H9 (cell line): ENCODE results near the gene IL17RE. TPM values are rescaled to one million over a fixed set of nuclear protein-coding genes. Genes with fewer than 3 reads are reported as not detected.

Experiments used
- DNase-seq: peaks from one replicate; pipeline ENCODE4 v3.0.0-alpha.2; 2017
- H2AFZ ChIP-seq: one replicate; pipeline ENCODE4 v1.6.1; 2013; ENCODE audit warnings: mild to moderate bottlenecking, low read length, control low read depth, moderate library complexity
- H2AK5ac ChIP-seq: 2 replicates; pipeline ENCODE4 v1.6.1; 2013; ENCODE audit warnings: low read length, control low read depth, mixed read lengths; ENCODE audit not compliant: insufficient read length
- H2BK120ac ChIP-seq: one replicate; pipeline ENCODE4 v1.6.1; 2013; ENCODE audit warnings: low read depth, mild to moderate bottlenecking, low read length, control low read depth, inconsistent platforms; ENCODE audit not compliant: poor library complexity, severe bottlenecking
- H2BK12ac ChIP-seq: 2 replicates; pipeline ENCODE4 v1.6.1; 2013; ENCODE audit warnings: low read length, control low read depth, mixed read lengths, low read depth; ENCODE audit not compliant: insufficient read length
- H2BK15ac ChIP-seq: 2 replicates; pipeline ENCODE4 v1.6.1; 2013; ENCODE audit warnings: low read depth, low read length, control low read depth
- H2BK20ac ChIP-seq: one replicate; pipeline ENCODE4 v1.6.1; 2013; ENCODE audit warnings: low read depth, mild to moderate bottlenecking, low read length, control low read depth, inconsistent platforms; ENCODE audit not compliant: poor library complexity, severe bottlenecking
- H2BK5ac ChIP-seq: 2 replicates; pipeline ENCODE4 v1.6.1; 2013; ENCODE audit warnings: low read length, control low read depth, mixed read lengths; ENCODE audit not compliant: insufficient read length
- H3K14ac ChIP-seq: 2 replicates; pipeline ENCODE4 v1.6.1; 2013; ENCODE audit warnings: low read length, control low read depth; ENCODE audit not compliant: insufficient read depth
- H3K18ac ChIP-seq: 2 replicates; pipeline ENCODE4 v1.6.1; 2013; ENCODE audit warnings: low read depth, mild to moderate bottlenecking, mixed read lengths, low read length, control low read depth; ENCODE audit not compliant: insufficient read length
- H3K23ac ChIP-seq: 2 replicates; pipeline ENCODE4 v1.6.1; 2013; ENCODE audit warnings: low read length, control low read depth, mixed read lengths, low read depth; ENCODE audit not compliant: insufficient read length
- H3K23me2 ChIP-seq: 2 replicates; pipeline ENCODE4 v1.6.1; 2013; ENCODE audit warnings: low read depth, mild to moderate bottlenecking, mixed read lengths, low read length, control low read depth; ENCODE audit not compliant: insufficient read length, poor library complexity, severe bottlenecking
- H3K27ac ChIP-seq: 2 replicates; pipeline ENCODE4 v1.5.1; 2013; ENCODE audit warnings: low read length, control low read depth, mixed read lengths, low read depth; ENCODE audit not compliant: insufficient read length
- H3K27me3 ChIP-seq: 2 replicates; pipeline ENCODE4 v1.6.1; 2013; ENCODE audit warnings: low read length, control low read depth, inconsistent platforms; ENCODE audit not compliant: insufficient read depth
- H3K4ac ChIP-seq: 2 replicates; pipeline ENCODE4 v1.6.1; 2013; ENCODE audit warnings: low read depth, mild to moderate bottlenecking, control low read depth, inconsistent platforms, low read length, moderate library complexity
- H3K4me1 ChIP-seq: 2 replicates; pipeline ENCODE4 v1.6.1; 2013; ENCODE audit warnings: low read length, control low read depth, inconsistent platforms; ENCODE audit not compliant: insufficient read depth
- H3K4me2 ChIP-seq: 2 replicates; pipeline ENCODE4 v1.6.1; 2013; ENCODE audit warnings: low read length, control low read depth, mixed read lengths; ENCODE audit not compliant: insufficient read length, insufficient read depth
- H3K56ac ChIP-seq: 2 replicates; pipeline ENCODE4 v1.6.1; 2013; ENCODE audit warnings: low read depth, mild to moderate bottlenecking, mixed read lengths, low read length, control low read depth; ENCODE audit not compliant: insufficient read length
- H3K79me1 ChIP-seq: 2 replicates; pipeline ENCODE4 v1.6.1; 2013; ENCODE audit warnings: low read depth, mild to moderate bottlenecking, moderate library complexity, low read length, control low read depth, inconsistent platforms; ENCODE audit not compliant: insufficient read depth, poor library complexity, severe bottlenecking
- H3K79me2 ChIP-seq: 2 replicates; pipeline ENCODE4 v1.6.1; 2013; ENCODE audit warnings: low read length, control low read depth, inconsistent platforms; ENCODE audit not compliant: insufficient read depth
- H3K9ac ChIP-seq: 2 replicates; pipeline ENCODE4 v1.6.1; 2013; ENCODE audit warnings: low read length, control low read depth, mixed read lengths; ENCODE audit not compliant: insufficient read length; ENCODE audit errors: extremely low read depth
- H3K9me3 ChIP-seq: one replicate; pipeline ENCODE4 v1.6.1; 2013; ENCODE audit warnings: low read depth, low read length, inconsistent platforms; ENCODE audit not compliant: control insufficient read depth
- H3T11ph ChIP-seq: one replicate; pipeline ENCODE4 v1.6.1; 2013; ENCODE audit warnings: mild to moderate bottlenecking, low read length, control low read depth, inconsistent platforms
- H4K20me1 ChIP-seq: one replicate; pipeline ENCODE4 v1.6.1; 2013; ENCODE audit not compliant: control insufficient read depth, insufficient read length, insufficient read depth
- H4K5ac ChIP-seq: 2 replicates; pipeline ENCODE4 v1.6.1; 2013; ENCODE audit warnings: low read depth, mild to moderate bottlenecking, mixed read lengths, low read length, control low read depth; ENCODE audit not compliant: insufficient read length
- H4K8ac ChIP-seq: replicated peaks from 2 replicates; pipeline ENCODE4 v1.6.1; 2013; ENCODE audit warnings: low read length, control low read depth, mixed read lengths, low read depth; ENCODE audit not compliant: insufficient read length
- H4K91ac ChIP-seq: 2 replicates; pipeline ENCODE4 v1.6.1; 2013; ENCODE audit warnings: low read depth, mild to moderate bottlenecking, moderate library complexity, mixed read lengths, low read length, control low read depth; ENCODE audit not compliant: insufficient read length
- H3K27ac Mint-ChIP-seq, 3 experiments: 2 replicates in 2 of 3; 3 replicates in 1 of 3; pipeline ENCODE4 v1.8.0; 2020 to 2021; ENCODE audit warnings: mixed read lengths in 3 of 3, mild to moderate bottlenecking in 1 of 3, moderate library complexity in 1 of 3
- H3K27me3 Mint-ChIP-seq: 2 replicates; pipeline ENCODE4 v1.8.0; 2021; ENCODE audit warnings: low read depth, mild to moderate bottlenecking, moderate library complexity, mixed read lengths
- H3K36me3 Mint-ChIP-seq, 3 experiments: 2 replicates in 2 of 3; 3 replicates in 1 of 3; pipeline ENCODE4 v1.8.0; 2020 to 2021; ENCODE audit warnings: low read depth in 3 of 3, mixed read lengths in 3 of 3; ENCODE audit not compliant: insufficient read depth in 1 of 3
- H3K4me1 Mint-ChIP-seq, 2 experiments: 2 replicates each; pipeline ENCODE4 v1.8.0; 2020; ENCODE audit warnings: mixed read lengths in 2 of 2
- H3K4me3 Mint-ChIP-seq, 2 experiments: 2 replicates in 1 of 2; 3 replicates in 1 of 2; pipeline ENCODE4 v1.8.0; 2020 to 2021; ENCODE audit warnings: mild to moderate bottlenecking in 2 of 2, mixed read lengths in 2 of 2, moderate library complexity in 1 of 2
- H3K9me3 Mint-ChIP-seq, 2 experiments: 2 replicates in 1 of 2; 3 replicates in 1 of 2; pipeline ENCODE4 v1.8.0; 2020; ENCODE audit warnings: mild to moderate bottlenecking in 2 of 2, mixed read lengths in 2 of 2, moderate library complexity in 1 of 2
- CTCF ChIP-seq: fragments of 200-600 bp; sonication (generic); conservative IDR thresholded peaks from 3 replicates; pipeline ENCODE4 v1.8.0; 2021; ENCODE audit warnings: antibody characterized with exemption, mild to moderate bottlenecking
- WGBS: extraction: QIAGEN DNeasy Blood & Tissue Kit; methylation state at CpG from one replicate; pipeline ENCODE4 v1.1.7; 2013; ENCODE audit warnings: missing lambda C conversion rate, low lambda C conversion rate, mixed read lengths; ENCODE audit not compliant: insufficient read length; ENCODE audit errors: extremely low coverage; 5-methylcytosine and 5-hydroxymethylcytosine counted together
- total RNA-seq: library from RNA; stranded (reverse); gene quantifications from 2 replicates; pipeline ENCODE4 v1.2.1, GENCODE V29; 2021

The IL17RE gene
- total RNA-seq, 1 experiment from 2014 or later, result 2.1 TPM

GRCh38 chr3:9951126-9951525 is 48.5 kb downstream of the IL17RE start:
- TF ChIP-seq CTCF, result no peak
- H3K9ac ChIP-seq, result no peak overlapping the region
- no peak overlapping the region for H3K14ac ChIP-seq
- peaks cover 3% of the 10 kb centered on the region; the same call in 1 of the 2 replicates for H3K4me1 ChIP-seq
- no peak overlapping the region for H3K23ac ChIP-seq
- H3K23me2 ChIP-seq, result peaks cover 17% of the 10 kb centered on the region
- no peak overlapping the region for H2BK12ac ChIP-seq
- H4K91ac ChIP-seq, result no peak overlapping the region
- H3K27ac Mint-ChIP-seq, result no peak overlapping the region
- no peak overlapping the region for H3K4ac ChIP-seq
- no peak overlapping the region for H2AK5ac ChIP-seq
- peak overlapping the region; percentile 75 to 85 for H3K4me3 Mint-ChIP-seq
- no peak overlapping the region for H3K27ac ChIP-seq
- no peak overlapping the region for H2BK5ac ChIP-seq
- peaks cover 2 to 9% (median 6%) of the 10 kb centered on the region in 3 experiments; a peak in 5 of 7 replicates for H3K36me3 Mint-ChIP-seq
- H3K9me3 ChIP-seq, result no peaks in the 10 kb centered on the region
- no peaks in the 10 kb centered on the region; the same call in 1 of the 2 replicates for H3K27me3 ChIP-seq
- no peak overlapping the region for H2BK120ac ChIP-seq
- H3K4me2 ChIP-seq, result peak overlapping the region; percentile 66
- no peak overlapping the region for H3T11ph ChIP-seq
- H3K79me2 ChIP-seq, result no peaks in the 10 kb centered on the region
- H4K5ac ChIP-seq, result no peak overlapping the region
- no peak overlapping the region for H2AFZ ChIP-seq
- H4K8ac ChIP-seq, result no peak overlapping the region
- H4K20me1 ChIP-seq, result no peaks in the 10 kb centered on the region
- no peak overlapping the region for H2BK15ac ChIP-seq
- H3K27me3 Mint-ChIP-seq, result peaks cover 43% of the 10 kb centered on the region
- peaks cover 23 to 29% of the 10 kb centered on the region in 2 experiments for H3K4me1 Mint-ChIP-seq
- DNase-seq, result no peak
- no peaks in the 10 kb centered on the region for H3K79me1 ChIP-seq
- no peak overlapping the region for H2BK20ac ChIP-seq
- no CpG with 5 or more reads among the region's 7 CpGs for WGBS
- H3K18ac ChIP-seq, result no peak overlapping the region
- H3K56ac ChIP-seq, result no peak overlapping the region
- H3K9me3 Mint-ChIP-seq, result no peaks in the 10 kb centered on the region
